Measurements from ENCODE around the gene IFT43.

DNA sequence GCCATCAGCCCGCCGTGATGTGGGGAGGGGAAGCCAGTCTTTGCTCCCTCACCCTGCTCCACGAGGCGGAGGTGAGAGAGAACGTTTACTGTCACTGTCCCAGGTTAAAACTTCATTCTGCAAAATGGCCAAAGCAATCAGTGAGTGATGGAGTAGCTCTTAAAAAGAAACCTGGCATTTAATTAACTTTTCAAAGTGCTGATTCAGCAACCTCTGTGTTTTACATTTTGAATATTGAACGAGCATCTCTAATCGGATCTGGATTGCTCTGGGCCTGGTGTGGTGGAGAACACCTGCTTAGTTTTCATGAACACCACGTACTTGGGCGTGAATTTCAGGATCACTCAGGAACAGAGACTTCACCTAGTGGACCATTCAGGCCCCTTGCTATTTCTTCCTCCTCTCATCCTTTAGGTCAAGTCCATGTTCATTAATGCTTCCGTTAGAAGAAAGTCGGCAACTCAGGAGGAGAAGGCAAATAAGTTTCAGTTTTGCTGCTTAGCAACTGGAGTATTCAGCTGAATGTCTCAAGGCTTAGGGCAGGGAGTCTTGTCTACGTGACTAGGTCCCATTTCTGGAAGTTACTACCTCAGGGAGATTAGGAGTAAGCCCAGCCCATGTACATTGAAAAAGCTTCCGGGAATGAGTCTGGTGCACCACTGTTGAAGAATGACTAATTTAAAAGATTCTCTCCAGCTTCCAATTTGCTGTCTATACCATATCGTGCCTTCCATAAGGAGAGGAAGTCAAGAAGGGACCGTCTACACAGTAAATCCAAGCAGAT lies 68.2 kb downstream of the IFT43 start:
- TF ChIP-seq FOXA1 (IDR thresholded peaks at IDR 0.05), result no peak
- TF ChIP-seq L3MBTL2 (conservative IDR thresholded peaks at IDR 0.05), result no peak
- no peak for TF ChIP-seq ZNF384 (IDR thresholded peaks at IDR 0.05)
- TF ChIP-seq SP1 (IDR thresholded peaks at IDR 0.05), result no peak
- TF ChIP-seq SUZ12 (IDR thresholded peaks at IDR 0.05), result no peak
- no peak for TF ChIP-seq TARDBP (IDR thresholded peaks at IDR 0.05)
- TF ChIP-seq PKNOX1 (IDR thresholded peaks at IDR 0.05), result no peak
- no peak for TF ChIP-seq CTBP1 (IDR thresholded peaks at IDR 0.05; ENCODE audit: borderline replicate concordance)
- TF ChIP-seq ELF4 (IDR thresholded peaks at IDR 0.05), result no peak
- no peak for TF ChIP-seq LEF1 (IDR thresholded peaks at IDR 0.05; ENCODE audit: borderline replicate concordance)
- TF ChIP-seq FOXM1 (IDR thresholded peaks at IDR 0.05; ENCODE audit: borderline replicate concordance), result no peak
- TF ChIP-seq NFRKB (IDR thresholded peaks at IDR 0.05), result no peak
- TF ChIP-seq BHLHE40 (IDR thresholded peaks at IDR 0.05; ENCODE audit: borderline replicate concordance), result no peak
- TF ChIP-seq HDGF (IDR thresholded peaks at IDR 0.05; ENCODE audit: borderline replicate concordance), result no peak

Data from HEK293T (cell line).